Measurements from ENCODE around the gene CYB5R2. TPM values are rescaled to one million over a fixed set of nuclear protein-coding genes. Genes with fewer than 3 reads are reported as not detected.
A peak's percentile ranks its signal among the peaks of the same experiment; 100 is the strongest.

Gene CYB5R2
- total RNA-seq, 4 donors from 2014 or later, result 0.67 to 13.2 (median 2.8) TPM

DNA sequence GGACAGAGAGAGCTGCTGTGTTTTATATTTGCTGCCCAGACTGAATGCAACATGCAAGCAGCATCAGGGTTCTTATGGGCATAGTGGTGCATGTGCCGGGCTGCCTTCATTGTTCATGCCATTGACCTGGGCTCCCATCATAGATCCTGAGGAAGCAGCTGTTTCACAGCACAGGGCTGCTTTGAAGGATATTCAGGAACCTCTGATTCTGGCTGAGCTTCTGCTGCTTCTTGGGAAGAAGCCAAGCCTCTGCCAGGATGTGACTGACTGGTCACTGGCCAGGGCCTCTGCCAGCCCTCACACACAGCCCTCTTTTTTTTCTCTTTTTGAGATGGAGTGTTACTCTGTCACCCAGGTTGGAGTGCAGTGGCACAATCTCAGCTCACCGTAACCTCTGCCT is 43.3 kb downstream of the CYB5R2 start:
- no peak for DNase-seq
- H3K36me3 ChIP-seq, result peaks cover 0 to 99% (median 0%) of the 10 kb centered on the region in 3 donors
- H3K27ac ChIP-seq, result no peak overlapping the region
- no peak overlapping the region for H3K4me3 ChIP-seq
- no peaks in the 10 kb centered on the region for H3K9me3 ChIP-seq
- TF ChIP-seq, protein P1, sequence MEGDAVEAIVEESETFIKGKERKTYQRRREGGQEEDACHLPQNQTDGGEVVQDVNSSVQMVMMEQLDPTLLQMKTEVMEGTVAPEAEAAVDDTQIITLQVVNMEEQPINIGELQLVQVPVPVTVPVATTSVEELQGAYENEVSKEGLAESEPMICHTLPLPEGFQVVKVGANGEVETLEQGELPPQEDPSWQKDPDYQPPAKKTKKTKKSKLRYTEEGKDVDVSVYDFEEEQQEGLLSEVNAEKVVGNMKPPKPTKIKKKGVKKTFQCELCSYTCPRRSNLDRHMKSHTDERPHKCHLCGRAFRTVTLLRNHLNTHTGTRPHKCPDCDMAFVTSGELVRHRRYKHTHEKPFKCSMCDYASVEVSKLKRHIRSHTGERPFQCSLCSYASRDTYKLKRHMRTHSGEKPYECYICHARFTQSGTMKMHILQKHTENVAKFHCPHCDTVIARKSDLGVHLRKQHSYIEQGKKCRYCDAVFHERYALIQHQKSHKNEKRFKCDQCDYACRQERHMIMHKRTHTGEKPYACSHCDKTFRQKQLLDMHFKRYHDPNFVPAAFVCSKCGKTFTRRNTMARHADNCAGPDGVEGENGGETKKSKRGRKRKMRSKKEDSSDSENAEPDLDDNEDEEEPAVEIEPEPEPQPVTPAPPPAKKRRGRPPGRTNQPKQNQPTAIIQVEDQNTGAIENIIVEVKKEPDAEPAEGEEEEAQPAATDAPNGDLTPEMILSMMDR (IDR thresholded peaks at IDR 0.05), result no peak
- no peak for TF ChIP-seq POLR2A (IDR thresholded peaks at IDR 0.05)
- H3K27me3 ChIP-seq, result no peaks in the 10 kb centered on the region
- H3K4me1 ChIP-seq, result peaks cover 0 to under 1% (median 0%) of the 10 kb centered on the region in 4 donors

DNA sequence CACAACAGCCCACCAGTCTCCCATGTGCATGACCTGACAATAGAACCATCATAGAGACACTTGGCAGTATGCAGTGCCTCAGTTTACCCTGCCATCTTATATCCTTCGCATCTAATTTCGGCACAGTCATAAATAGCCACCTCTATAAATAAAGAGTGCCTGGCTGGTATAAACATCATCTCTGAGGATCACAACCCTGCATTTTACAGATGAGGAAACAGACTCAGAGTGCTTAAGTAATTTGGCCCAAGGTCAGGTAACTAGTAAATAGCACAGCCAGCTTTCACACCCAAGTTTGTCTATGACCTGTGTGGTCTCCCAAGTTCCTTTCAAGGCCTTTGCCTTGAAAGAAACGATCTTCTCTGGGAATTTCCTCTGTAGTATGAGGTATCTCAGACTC is 44.6 kb downstream of the CYB5R2 start:
- Histone ChIP-seq H3K4me1 (no peaks in the 10 kb centered on the region), H3K4me3 (no peak overlapping the region), H3K9me3 (no peaks in the 10 kb centered on the region), H3K27ac (no peak overlapping the region), H3K27me3 (no peaks in the 10 kb centered on the region), H3K36me3 (peaks cover 0 to 98% (median 0%) of the 10 kb centered on the region in 3 donors)
- no peak for DNase-seq
- no peak for TF ChIP-seq POLR2A (IDR thresholded peaks at IDR 0.05)
- TF ChIP-seq, protein P1 (IDR thresholded peaks at IDR 0.05), result no peak

DNA sequence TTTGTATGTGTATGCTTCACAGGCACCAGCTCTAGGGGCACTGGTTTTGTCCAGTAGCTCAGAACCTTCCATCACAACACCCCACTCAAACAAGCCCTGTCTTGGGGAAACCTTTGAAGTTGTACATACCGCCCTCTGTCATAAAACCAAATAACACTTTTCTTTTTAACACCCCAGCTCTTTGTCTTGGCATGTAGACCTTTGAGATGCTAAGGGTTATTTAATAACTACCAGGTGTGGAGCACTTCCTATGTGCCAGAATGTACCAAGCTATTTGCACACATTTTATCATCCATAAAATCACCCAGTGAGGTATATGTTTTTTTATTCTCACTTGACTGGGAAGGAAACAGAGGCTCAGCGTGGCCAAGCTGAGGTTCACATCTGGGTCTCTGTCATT is 50.6 kb downstream of the CYB5R2 start:
- TF ChIP-seq POLR2A (IDR thresholded peaks at IDR 0.05), result no peak
- no peak overlapping the region for H3K4me3 ChIP-seq
- peaks cover 0 to 66% (median 0%) of the 10 kb centered on the region in 3 donors for H3K36me3 ChIP-seq
- H3K27ac ChIP-seq, result peak overlapping the region in 1 of 4 donors; percentile 23
- peaks cover 0 to 17% (median 0%) of the 10 kb centered on the region in 4 donors for H3K4me1 ChIP-seq
- H3K27me3 ChIP-seq, result no peaks in the 10 kb centered on the region
- no peak for DNase-seq
- H3K9me3 ChIP-seq, result no peaks in the 10 kb centered on the region

DNA sequence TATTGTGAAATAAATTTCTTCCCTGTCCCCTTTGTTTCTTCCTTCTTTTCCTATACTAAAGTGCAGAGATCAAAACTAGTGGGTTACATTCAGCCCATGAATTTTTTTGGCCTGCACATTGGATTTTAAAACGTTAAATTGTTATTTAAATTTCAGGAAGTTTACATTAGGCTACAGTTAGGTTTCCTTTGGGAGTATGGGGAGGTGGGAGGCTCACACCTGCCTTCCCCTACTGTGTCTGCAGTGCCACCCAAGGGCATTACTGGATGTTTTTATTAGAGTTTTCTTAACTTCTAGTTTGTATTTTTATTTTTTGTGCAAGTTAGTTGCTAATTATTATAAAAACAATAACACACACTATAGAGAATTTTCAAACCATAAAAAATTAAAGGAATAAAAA is 51.7 kb downstream of the CYB5R2 start:
- TF ChIP-seq POLR2A (IDR thresholded peaks at IDR 0.05), result no peak
- TF ChIP-seq, protein P1 (IDR thresholded peaks at IDR 0.05), result no peak
- peaks cover 0 to 63% (median 0%) of the 10 kb centered on the region in 3 donors for H3K36me3 ChIP-seq
- no peaks in the 10 kb centered on the region for H3K9me3 ChIP-seq
- H3K4me1 ChIP-seq, result peaks cover 0 to 17% (median 0%) of the 10 kb centered on the region in 4 donors
- H3K27ac ChIP-seq, result no peak overlapping the region
- no peak for DNase-seq
- no peaks in the 10 kb centered on the region for H3K27me3 ChIP-seq
- H3K4me3 ChIP-seq, result no peak overlapping the region

DNA sequence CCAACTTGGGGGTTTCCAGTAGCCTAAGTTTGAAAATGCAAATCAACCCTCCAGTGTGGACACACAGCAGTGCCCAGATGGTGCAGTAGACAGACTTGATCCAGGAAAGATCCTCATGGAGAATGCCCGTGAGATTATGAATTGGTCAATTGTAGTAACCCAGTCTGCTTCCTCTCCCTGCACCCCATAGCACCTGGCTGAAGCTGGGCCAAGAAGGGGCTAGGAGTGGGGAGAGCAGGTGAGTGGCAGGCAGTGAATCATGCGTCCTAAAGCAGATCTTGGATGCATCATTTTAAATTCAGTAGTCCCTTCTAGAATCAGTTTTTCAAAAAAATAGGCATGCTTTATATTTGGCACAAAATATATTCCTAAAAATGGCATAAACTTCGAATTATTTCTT is 52.2 kb downstream of the CYB5R2 start:
- H3K27ac ChIP-seq, result peak overlapping the region in 1 of 4 donors; percentile 5
- no peak for DNase-seq
- H3K9me3 ChIP-seq, result no peaks in the 10 kb centered on the region
- no peak for TF ChIP-seq POLR2A (IDR thresholded peaks at IDR 0.05)
- TF ChIP-seq, protein P1 (IDR thresholded peaks at IDR 0.05), result no peak
- no peak overlapping the region for H3K4me3 ChIP-seq
- peaks cover 0 to 60% (median 0%) of the 10 kb centered on the region in 3 donors for H3K36me3 ChIP-seq
- no peaks in the 10 kb centered on the region for H3K27me3 ChIP-seq
- H3K4me1 ChIP-seq, result peaks cover 0 to 17% (median 0%) of the 10 kb centered on the region in 4 donors

DNA sequence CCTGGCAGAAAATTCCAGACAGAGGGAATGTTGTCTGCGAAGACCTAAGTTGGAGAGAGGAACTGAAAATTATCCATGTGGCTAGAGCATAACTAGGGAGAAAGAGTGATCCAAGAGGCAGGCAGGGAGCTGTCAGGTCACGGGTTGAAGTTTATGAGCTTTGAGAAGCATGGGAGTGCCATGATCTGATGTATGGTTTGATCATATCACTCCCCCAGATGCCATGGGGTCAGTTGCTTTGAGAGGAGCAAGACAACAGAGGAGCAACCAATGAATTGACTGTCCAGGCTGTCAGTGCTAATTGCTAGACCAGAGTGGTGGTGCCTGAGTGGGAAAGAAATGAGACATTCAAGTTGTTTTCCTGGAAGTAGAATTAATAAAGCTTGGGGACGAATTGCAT is 54.0 kb downstream of the CYB5R2 start:
- peaks cover 0 to 52% (median 0%) of the 10 kb centered on the region in 3 donors for H3K36me3 ChIP-seq
- TF ChIP-seq POLR2A (IDR thresholded peaks at IDR 0.05), result no peak
- TF ChIP-seq, protein P1 (IDR thresholded peaks at IDR 0.05), result no peak
- no peak for DNase-seq
- H3K27ac ChIP-seq, result no peak overlapping the region
- no peaks in the 10 kb centered on the region for H3K27me3 ChIP-seq
- no peaks in the 10 kb centered on the region for H3K9me3 ChIP-seq
- H3K4me3 ChIP-seq, result no peak overlapping the region
- peaks cover 0 to 17% (median 0%) of the 10 kb centered on the region in 4 donors for H3K4me1 ChIP-seq
